Activated T-cell treated with anti-CD3 and anti-CD28 coated beads, Interleukin-2, amount 50 U/mL, for 72 hours (primary cell): ENCODE results near the gene LFNG. TPM values are rescaled to one million over a fixed set of nuclear protein-coding genes. Genes with fewer than 3 reads are reported as not detected.
"Not testable (repeated sequence)": the region's sequence is repeated elsewhere in the genome, so short reads cannot be mapped to it uniquely, and the experiment has no call there.

ENCODE experiments used
- ATAC-seq, 2 donors: fragments of 150-1000 bp; cut with Tn5 transposase; replicated peaks in 1 of 2; 2 replicates each; pipeline ENCODE4 v1.10.0; 2021; ENCODE audit warnings: moderate library complexity in 2 of 2, mild to moderate bottlenecking in 1 of 2
- DNase-seq, 2 donors: peaks; one replicate each; pipeline ENCODE4 v3.0.0; 2021 to 2022; ENCODE audit warnings: mixed read lengths in 1 of 2
- H3K27ac Mint-ChIP-seq: one replicate; pipeline ENCODE4 v1.8.0; 2022; ENCODE audit warnings: mild to moderate bottlenecking, moderate library complexity, mixed read lengths
- H3K27me3 Mint-ChIP-seq: one replicate; pipeline ENCODE4 v1.8.0; 2022; ENCODE audit warnings: low read depth, mixed read lengths
- H3K36me3 Mint-ChIP-seq, 2 donors: one replicate each; pipeline ENCODE4 v1.8.0; 2022; ENCODE audit warnings: mixed read lengths in 2 of 2, mild to moderate bottlenecking in 1 of 2; ENCODE audit not compliant: insufficient read depth in 2 of 2
- H3K4me1 Mint-ChIP-seq: one replicate; pipeline ENCODE4 v1.8.0; 2022; ENCODE audit warnings: low read depth, mixed read lengths
- H3K4me3 Mint-ChIP-seq, 2 donors: one replicate each; pipeline ENCODE4 v1.8.0; 2022; ENCODE audit warnings: mild to moderate bottlenecking in 2 of 2, mixed read lengths in 2 of 2, moderate library complexity in 2 of 2
- H3K9me3 Mint-ChIP-seq, 2 donors: one replicate each; pipeline ENCODE4 v1.8.0; 2022; ENCODE audit warnings: mixed read lengths in 2 of 2
- total RNA-seq, 2 donors: library from RNA; stranded (reverse); gene quantifications; one replicate each; pipeline ENCODE4 v1.2.3, GENCODE V29; 2022

The LFNG gene
- total RNA-seq, 2 donors from 2014 or later = 23.0 to 30.0 TPM

DNA sequence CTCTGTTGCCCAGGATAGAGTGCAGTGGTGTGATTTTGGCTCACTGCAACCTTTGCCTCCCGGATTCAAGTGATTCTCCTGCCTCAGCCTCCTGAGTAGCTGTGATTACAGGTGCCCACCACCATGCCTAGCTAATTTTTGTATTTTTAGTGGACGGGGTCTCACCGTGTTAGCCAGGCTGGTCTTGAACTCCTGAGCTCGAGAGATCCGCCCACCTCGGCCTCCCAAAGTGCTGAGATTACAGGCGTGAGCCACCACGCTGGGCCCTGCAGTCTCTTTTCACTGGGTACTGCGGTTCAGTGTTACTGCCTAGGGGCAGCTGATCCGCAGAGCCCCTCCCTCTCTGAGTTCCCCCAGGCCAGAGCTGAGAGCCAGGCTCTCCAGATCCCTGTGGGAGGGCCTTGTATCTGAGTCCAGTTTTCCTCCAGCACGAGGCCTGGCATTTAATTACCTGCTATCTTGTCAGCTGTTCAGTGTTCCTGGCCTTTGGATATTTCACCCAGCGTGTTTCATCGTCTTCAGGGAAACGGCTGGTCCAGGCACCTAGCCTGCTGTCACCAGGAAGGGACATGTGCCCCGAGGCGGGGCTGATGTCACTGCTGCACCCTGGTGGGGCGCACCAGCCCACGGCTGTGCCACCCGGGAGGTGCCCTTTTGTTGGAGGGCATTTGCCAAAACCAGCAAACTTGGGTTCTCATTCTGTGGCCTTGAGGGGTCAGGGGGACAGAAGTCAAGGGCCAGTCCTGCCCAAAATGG is 16.5 kb downstream of the LFNG start:
- not testable (repeated sequence) for DNase-seq, H3K27me3 Mint-ChIP-seq, H3K9me3 Mint-ChIP-seq, H3K27ac Mint-ChIP-seq, ATAC-seq, H3K4me1 Mint-ChIP-seq, H3K36me3 Mint-ChIP-seq, H3K4me3 Mint-ChIP-seq

GRCh38 chr7:2537981-2538851 is 18.6 kb downstream of the LFNG start:
- Mint-ChIP-seq H3K27ac (no peak overlapping the region), H3K9me3 (no peaks in the 10 kb centered on the region), H3K36me3 (no peaks in the 10 kb centered on the region), H3K4me3 (no peak overlapping the region), H3K4me1 (no peaks in the 10 kb centered on the region), H3K27me3 (no peaks in the 10 kb centered on the region)
- ATAC-seq (peak in 1 of 2 donors; percentile 30), DNase-seq (no peak)

- no peaks in the 10 kb centered on the region for H3K36me3 Mint-ChIP-seq
- DNase-seq = no peak
- no peaks in the 10 kb centered on the region for H3K9me3 Mint-ChIP-seq
Observed at GRCh38 chr7:2539031-2539911, 19.7 kb downstream of the LFNG start.

DNA sequence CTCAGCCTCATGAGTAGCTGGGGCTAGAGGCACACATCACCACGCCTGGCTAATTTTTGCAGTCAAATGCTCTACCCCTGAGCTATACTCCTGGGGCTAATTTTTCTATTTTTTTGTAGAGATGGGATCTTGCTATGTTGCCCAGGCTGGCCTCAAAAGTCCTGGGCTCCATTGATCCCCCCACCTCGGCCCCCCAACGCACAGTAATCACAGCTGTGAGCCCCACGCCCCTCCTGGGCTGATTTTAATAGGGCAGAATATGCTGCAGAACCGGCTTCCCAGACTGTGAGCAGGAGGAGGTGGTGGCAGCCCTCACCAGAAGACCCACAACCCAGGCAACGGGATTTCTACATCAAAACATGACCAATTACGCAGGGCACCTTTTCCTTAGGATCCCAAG is 20.6 kb downstream of the LFNG start:
- Mint-ChIP-seq H3K4me3 (no peak overlapping the region), H3K4me1 (no peaks in the 10 kb centered on the region), H3K27ac (no peak overlapping the region), H3K9me3 (no peaks in the 10 kb centered on the region), H3K36me3 (peaks cover 0 to 3% of the 10 kb centered on the region in 2 donors), H3K27me3 (no peaks in the 10 kb centered on the region)
- ATAC-seq = no peak
- DNase-seq = no peak

More at GRCh38 chr7:2539031-2539911, 19.7 kb downstream of the LFNG start:
- Mint-ChIP-seq H3K4me3 (no peak overlapping the region), H3K27ac (no peak overlapping the region), H3K4me1 (no peaks in the 10 kb centered on the region), H3K27me3 (no peaks in the 10 kb centered on the region)
- no peak for ATAC-seq

- peaks cover 0 to 3% of the 10 kb centered on the region in 2 donors for H3K36me3 Mint-ChIP-seq
- H3K4me1 Mint-ChIP-seq = no peaks in the 10 kb centered on the region
- ATAC-seq (no peak), DNase-seq (no peak)
- H3K9me3 Mint-ChIP-seq = no peaks in the 10 kb centered on the region
- no peaks in the 10 kb centered on the region for H3K27me3 Mint-ChIP-seq
- H3K4me3 Mint-ChIP-seq = no peak overlapping the region
- H3K27ac Mint-ChIP-seq = no peak overlapping the region
Observed at GRCh38 chr7:2540641-2541051, 21.1 kb downstream of the LFNG start.

DNA sequence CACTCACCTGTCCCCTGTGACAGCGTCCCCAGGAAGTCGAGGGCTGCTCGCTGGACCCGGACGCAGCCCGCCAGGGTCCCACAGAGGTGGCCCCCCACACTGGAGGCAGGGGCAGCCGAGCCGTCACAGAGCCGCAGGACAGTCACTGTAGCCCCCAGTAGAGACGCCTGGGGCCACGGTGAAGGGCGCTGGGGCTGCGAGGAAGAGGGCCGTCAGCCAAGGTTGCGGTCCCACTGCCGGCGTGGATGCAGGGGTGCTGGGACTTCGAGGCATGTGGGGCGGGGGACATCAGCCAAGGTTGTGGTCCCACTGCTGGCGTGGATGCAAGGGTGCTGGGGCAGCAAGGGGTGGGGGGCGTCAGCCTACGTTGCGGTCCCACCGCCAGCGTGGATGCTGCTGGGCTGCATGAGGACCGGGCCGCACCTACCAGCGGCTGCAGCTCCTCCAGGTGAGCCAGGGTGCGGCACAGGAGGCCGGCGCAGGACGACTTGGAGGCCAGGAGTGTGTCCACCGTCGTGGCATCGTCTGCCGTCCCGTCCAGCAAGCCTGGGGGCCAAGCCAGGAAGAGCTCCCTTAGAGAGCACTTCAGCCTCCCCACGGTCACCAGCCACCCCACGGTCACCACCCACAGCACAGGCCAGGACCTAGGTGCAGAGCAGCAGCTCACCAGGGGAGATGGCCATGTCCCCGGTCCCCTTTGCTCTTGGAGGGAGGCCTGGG is 21.9 kb downstream of the LFNG start:
- H3K4me3 Mint-ChIP-seq = no peak overlapping the region
- no peak for ATAC-seq
- no peak for DNase-seq
- H3K9me3 Mint-ChIP-seq = no peaks in the 10 kb centered on the region
- peaks cover 0 to 5% of the 10 kb centered on the region in 2 donors for H3K36me3 Mint-ChIP-seq
- no peaks in the 10 kb centered on the region for H3K27me3 Mint-ChIP-seq
- no peaks in the 10 kb centered on the region for H3K4me1 Mint-ChIP-seq
- H3K27ac Mint-ChIP-seq = no peak overlapping the region

- H3K4me1 Mint-ChIP-seq = no peaks in the 10 kb centered on the region
- no peak for ATAC-seq
Observed at GRCh38 chr7:2542011-2542915, 22.7 kb downstream of the LFNG start.

DNA sequence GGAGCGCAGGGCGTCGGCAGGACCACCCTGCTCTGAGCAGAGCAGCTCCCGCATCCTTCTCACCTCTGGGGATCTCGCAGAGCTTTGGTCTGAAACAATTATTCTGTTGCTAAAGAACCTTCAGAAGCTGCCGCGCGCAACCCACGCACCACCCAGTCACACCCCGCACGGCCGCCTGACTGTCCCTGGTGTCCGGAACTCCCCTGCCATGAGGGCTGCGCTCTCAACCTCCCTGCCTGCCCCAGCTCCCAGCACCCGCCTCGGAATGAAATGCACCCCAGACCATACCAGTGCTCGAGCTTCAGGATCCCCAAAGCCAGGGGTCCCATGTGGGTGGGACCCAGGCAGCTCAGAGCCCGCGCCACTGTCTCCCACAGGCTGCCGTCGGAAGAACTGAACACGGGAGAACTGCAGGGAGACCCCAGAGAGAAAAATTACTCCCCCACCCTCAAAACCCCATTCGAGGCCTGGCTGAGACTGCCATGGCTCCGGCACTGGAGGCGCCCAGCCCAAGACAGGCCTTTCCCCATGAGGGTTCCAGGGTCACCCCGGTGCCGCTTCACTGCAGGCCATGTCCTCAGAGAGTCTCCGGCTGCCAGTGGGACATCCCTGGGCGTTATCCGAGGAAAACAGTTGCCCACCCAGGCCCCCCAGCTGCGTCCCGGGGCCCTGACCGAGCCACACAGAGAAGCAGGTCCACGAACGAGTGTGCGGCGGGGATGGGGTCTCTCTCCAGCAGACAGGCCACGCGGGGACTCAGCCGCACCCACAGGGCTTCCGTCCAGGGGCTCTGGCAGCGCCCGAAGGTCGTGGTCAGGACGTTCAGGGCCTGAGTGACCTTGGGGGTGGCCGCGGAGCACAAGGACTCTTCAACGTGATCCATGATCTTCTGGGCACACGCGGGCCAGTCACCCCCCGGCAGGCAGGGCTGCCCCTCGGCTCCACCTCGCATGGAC is 23.6 kb downstream of the LFNG start:
- Mint-ChIP-seq H3K36me3 (peaks cover 2 to 12% of the 10 kb centered on the region in 2 donors), H3K27ac (no peak overlapping the region), H3K4me1 (no peaks in the 10 kb centered on the region)

More at GRCh38 chr7:2542011-2542915, 22.7 kb downstream of the LFNG start:
- H3K27ac Mint-ChIP-seq = no peak overlapping the region
- DNase-seq = no peak
- H3K36me3 Mint-ChIP-seq = peaks cover 0 to 8% of the 10 kb centered on the region in 2 donors
- H3K4me3 Mint-ChIP-seq = no peak overlapping the region
- no peaks in the 10 kb centered on the region for H3K27me3 Mint-ChIP-seq
- H3K9me3 Mint-ChIP-seq = no peaks in the 10 kb centered on the region

DNA sequence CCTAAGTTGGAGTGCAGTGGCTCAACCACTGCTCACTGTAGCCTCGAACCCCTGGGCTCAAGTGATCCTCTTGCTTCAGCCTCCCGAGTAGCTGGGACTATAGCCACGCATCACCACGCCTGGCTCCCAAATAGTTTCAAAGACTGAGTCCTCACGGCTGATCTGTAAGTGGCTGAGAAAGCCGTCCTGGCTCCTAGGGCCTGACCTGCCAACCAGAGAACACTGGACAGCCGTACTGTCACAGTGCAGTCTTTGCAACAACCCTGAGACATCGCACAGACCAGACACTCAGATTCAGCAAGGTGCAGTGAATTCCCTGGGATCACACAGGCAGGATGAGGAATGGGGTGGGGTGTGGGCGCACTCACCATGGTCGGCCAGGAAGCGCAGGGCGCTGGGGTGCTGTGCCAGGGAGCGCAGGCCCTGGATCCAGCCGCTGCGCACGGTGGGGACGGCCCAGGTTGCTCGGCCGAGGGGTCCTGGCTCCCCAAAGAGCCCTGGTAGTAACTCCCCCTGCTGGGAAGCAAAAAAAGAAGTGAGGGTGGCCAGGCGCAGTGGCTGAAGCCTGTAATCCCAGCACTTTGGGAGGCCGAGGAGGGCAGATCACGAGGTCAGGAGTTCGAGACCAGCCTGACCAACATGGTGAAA is 25.1 kb downstream of the LFNG start:
- Mint-ChIP-seq H3K27ac (no peak overlapping the region), H3K36me3 (peaks cover 2 to 12% of the 10 kb centered on the region in 2 donors), H3K4me1 (no peaks in the 10 kb centered on the region), H3K9me3 (no peaks in the 10 kb centered on the region), H3K27me3 (no peaks in the 10 kb centered on the region), H3K4me3 (no peak overlapping the region)
- DNase-seq (no peak), ATAC-seq (no peak)

More for the DNA sequence above, 23.6 kb downstream of the LFNG start:
- no peak for ATAC-seq
- no peak overlapping the region for H3K4me3 Mint-ChIP-seq
- DNase-seq = no peak
- H3K9me3 Mint-ChIP-seq = no peaks in the 10 kb centered on the region
- no peaks in the 10 kb centered on the region for H3K27me3 Mint-ChIP-seq

- H3K4me1 Mint-ChIP-seq = peaks cover 6% of the 10 kb centered on the region
- ATAC-seq = no peak
- no peak overlapping the region for H3K27ac Mint-ChIP-seq
- DNase-seq = no peak
- no peaks in the 10 kb centered on the region for H3K9me3 Mint-ChIP-seq
- H3K36me3 Mint-ChIP-seq = peaks cover 4 to 15% of the 10 kb centered on the region in 2 donors
- no peaks in the 10 kb centered on the region for H3K27me3 Mint-ChIP-seq
- H3K4me3 Mint-ChIP-seq = no peak overlapping the region
Observed at GRCh38 chr7:2545746-2546425, 26.3 kb downstream of the LFNG start.
